ENCODE data around the gene RNF166. TPM values are rescaled to one million over a fixed set of nuclear protein-coding genes. Genes with fewer than 3 reads are reported as not detected.
A peak's percentile ranks its signal among the peaks of the same experiment; 100 is the strongest.

The RNF166 gene
- total and polyA plus RNA-seq, 2 of the 13 experiments (the other 11 are each of a cell fraction or from before 2014, with no cell fraction given), result 21.4 to 23.0 TPM

GRCh38 chr16:88651276-88651988, 54.8 kb downstream of the RNF166 start (continued):
- TF ChIP-seq STAT6 (CRISPR knock-in tag; IDR thresholded peaks at IDR 0.05; ENCODE audit: borderline replicate concordance) (peak; percentile 87; the same call in 1 of the 2 replicates), ZNF562 (CRISPR knock-in tag; IDR thresholded peaks at IDR 0.05; ENCODE audit: borderline replicate concordance) (no peak), ZNF597 (CRISPR knock-in tag; IDR thresholded peaks at IDR 0.05) (no peak), ZNF18 (CRISPR knock-in tag; IDR thresholded peaks at IDR 0.05; ENCODE audit: insufficient replicate concordance) (peak; percentile 78), ZNF850 (CRISPR knock-in tag; conservative IDR thresholded peaks at IDR 0.05) (no peak; the same call in 1 of the 2 replicates), ZNF724P (CRISPR knock-in tag; IDR thresholded peaks at IDR 0.05; ENCODE audit: borderline replicate concordance) (peak; percentile 61; the same call in 1 of the 2 replicates), NCOA5 (CRISPR knock-in tag; IDR thresholded peaks at IDR 0.05) (no peak), TRAFD1 (CRISPR knock-in tag; IDR thresholded peaks at IDR 0.05; ENCODE audit: borderline replicate concordance) (peak; percentile 99), TGIF2 (CRISPR knock-in tag; IDR thresholded peaks at IDR 0.05) (peak; percentile 95), PAF1 (CRISPR knock-in tag; IDR thresholded peaks at IDR 0.05) (peak; percentile 90; the same call in 1 of the 2 replicates), ZNF567 (CRISPR knock-in tag; IDR thresholded peaks at IDR 0.05; ENCODE audit: borderline replicate concordance) (peak; percentile 92), ISX (CRISPR knock-in tag; conservative IDR thresholded peaks at IDR 0.05) (no peak), NR2F1 (CRISPR knock-in tag; IDR thresholded peaks at IDR 0.05) (peak; percentile 64; a peak in 3 of 4 replicates), ZNF800 (CRISPR knock-in tag; IDR thresholded peaks at IDR 0.05) (peak; percentile 43), RFXAP (CRISPR knock-in tag; IDR thresholded peaks at IDR 0.05; ENCODE audit: borderline replicate concordance) (no peak), ZNF326 (CRISPR knock-in tag; IDR thresholded peaks at IDR 0.05; ENCODE audit: borderline replicate concordance) (0 out of 2 replicates have a peak, but pooled peaks have one; percentile 72), ZNF7 (CRISPR knock-in tag; IDR thresholded peaks at IDR 0.05) (no peak), HNRNPLL (IDR thresholded peaks at IDR 0.05; ENCODE audit: low read depth, low read length, poor library complexity, severe bottlenecking) (no peak)
